HEK293 (cell line): ENCODE results near the gene HRAS.
A peak's percentile ranks its signal among the peaks of the same experiment; 100 is the strongest.
"Not testable (repeated sequence)": the region's sequence is repeated elsewhere in the genome, so short reads cannot be mapped to it uniquely, and the experiment has no call there.

Experiments
- CTCF ChIA-PET: fragments of 350-600 bp; formaldehyde crosslinking; extraction: SDS; loops from one replicate; lab custom pipeline; 2021; ENCODE audit warnings: antibody characterized with exemption; lab: Yijun Ruan, JAX
- POLR2A ChIA-PET: fragments of 300-600 bp; formaldehyde crosslinking; extraction: SDS; loops from one replicate; lab custom pipeline; 2020; ENCODE audit warnings: antibody characterized with exemption, inconsistent platforms; lab: Yijun Ruan, JAX
- H3K27ac ChIP-seq: fragments of 200-500 bp; sonication (Bioruptor generic); 2 replicates; pipeline ENCODE4 v1.5.1; 2014; ENCODE audit warnings: low read depth, low read length, control low read depth, inconsistent platforms; ENCODE audit errors: extremely low read depth
- H3K36me3 ChIP-seq, 2 experiments: fragments of 200-500 bp in 1 of 2; sonication (Bioruptor generic) in 1 of 2; 1 replicate in 1 of 2; 2 replicates in 1 of 2; pipeline ENCODE4 v1.5.1; 2014 to 2017; ENCODE audit warnings: inconsistent platforms in 2 of 2, low read length in 2 of 2; ENCODE audit not compliant: control insufficient read depth in 2 of 2, insufficient read depth in 1 of 2
- H3K4me1 ChIP-seq: fragments of 200-500 bp; sonication (Bioruptor generic); 2 replicates; pipeline ENCODE4 v1.5.1; 2014; ENCODE audit warnings: mild to moderate bottlenecking, low read length, inconsistent platforms; ENCODE audit not compliant: control insufficient read depth, insufficient read depth
- H3K4me3 ChIP-seq: 2 replicates; pipeline ENCODE4 v1.5.1; 2011; ENCODE audit warnings: low read depth, mild to moderate bottlenecking, control low read depth, low read length, moderate library complexity
- H3K9me3 ChIP-seq: fragments of 200-500 bp; sonication (Bioruptor generic); 2 replicates; pipeline ENCODE4 v1.5.1; 2014; ENCODE audit warnings: low read depth, low read length, inconsistent platforms; ENCODE audit not compliant: control insufficient read depth, insufficient read depth
- BCL11A ChIP-seq: fragments of 450-650 bp; formaldehyde crosslinking; IDR thresholded peaks from 2 replicates; pipeline ENCODE4 v1.5.1; 2016; ENCODE audit warnings: low read depth, missing biosample characterization, missing genetic modification characterization
- MYNN ChIP-seq: fragments of 450-650 bp; formaldehyde crosslinking; IDR thresholded peaks from 2 replicates; pipeline ENCODE4 v1.5.1; 2016; ENCODE audit warnings: missing biosample characterization, missing genetic modification characterization, borderline replicate concordance
- SETDB1 ChIP-seq: IDR thresholded peaks from one replicate; pipeline ENCODE4 v1.6.1; 2017; ENCODE audit warnings: mild to moderate bottlenecking, low read length, moderate library complexity, mixed read lengths; ENCODE audit not compliant: insufficient read length
- ZNF174 ChIP-seq: fragments of 450-650 bp; formaldehyde crosslinking; IDR thresholded peaks from 2 replicates; pipeline ENCODE4 v1.5.0; 2017; ENCODE audit warnings: missing biosample characterization, mild to moderate bottlenecking, missing genetic modification characterization
- ZNF221 ChIP-seq: fragments of 450-650 bp; formaldehyde crosslinking; IDR thresholded peaks from 2 replicates; pipeline ENCODE4 v1.5.1; 2017; ENCODE audit warnings: missing biosample characterization, missing genetic modification characterization, borderline replicate concordance
- ZNF366 ChIP-seq: fragments of 450-650 bp; formaldehyde crosslinking; conservative IDR thresholded peaks from 2 replicates; pipeline ENCODE4 v1.5.1; 2016; ENCODE audit warnings: missing biosample characterization, missing genetic modification characterization
- ZNF433 ChIP-seq: fragments of 450-650 bp; formaldehyde crosslinking; IDR thresholded peaks from 2 replicates; pipeline ENCODE4 v1.5.1; 2016; ENCODE audit warnings: missing biosample characterization, missing genetic modification characterization, low read depth
- ZNF670 ChIP-seq: fragments of 450-650 bp; formaldehyde crosslinking; IDR thresholded peaks from 2 replicates; pipeline ENCODE4 v1.5.1; 2016; ENCODE audit warnings: missing biosample characterization, missing genetic modification characterization, low read depth
- ZNF747 ChIP-seq: fragments of 450-650 bp; formaldehyde crosslinking; IDR thresholded peaks from 2 replicates; pipeline ENCODE4 v1.5.1; 2016; ENCODE audit warnings: missing biosample characterization, missing genetic modification characterization
- TF ChIP-seq, protein P1 (sequence below): fragments of 450-650 bp; formaldehyde crosslinking; IDR thresholded peaks from 2 replicates; pipeline ENCODE4 v1.5.1; 2016; ENCODE audit warnings: missing biosample characterization, missing genetic modification characterization
- TF ChIP-seq, protein P2 (sequence below): fragments of 450-650 bp; formaldehyde crosslinking; IDR thresholded peaks from 2 replicates; pipeline ENCODE4 v1.5.1; 2016; ENCODE audit warnings: missing biosample characterization, missing genetic modification characterization, low read depth

The HRAS gene

DNA sequence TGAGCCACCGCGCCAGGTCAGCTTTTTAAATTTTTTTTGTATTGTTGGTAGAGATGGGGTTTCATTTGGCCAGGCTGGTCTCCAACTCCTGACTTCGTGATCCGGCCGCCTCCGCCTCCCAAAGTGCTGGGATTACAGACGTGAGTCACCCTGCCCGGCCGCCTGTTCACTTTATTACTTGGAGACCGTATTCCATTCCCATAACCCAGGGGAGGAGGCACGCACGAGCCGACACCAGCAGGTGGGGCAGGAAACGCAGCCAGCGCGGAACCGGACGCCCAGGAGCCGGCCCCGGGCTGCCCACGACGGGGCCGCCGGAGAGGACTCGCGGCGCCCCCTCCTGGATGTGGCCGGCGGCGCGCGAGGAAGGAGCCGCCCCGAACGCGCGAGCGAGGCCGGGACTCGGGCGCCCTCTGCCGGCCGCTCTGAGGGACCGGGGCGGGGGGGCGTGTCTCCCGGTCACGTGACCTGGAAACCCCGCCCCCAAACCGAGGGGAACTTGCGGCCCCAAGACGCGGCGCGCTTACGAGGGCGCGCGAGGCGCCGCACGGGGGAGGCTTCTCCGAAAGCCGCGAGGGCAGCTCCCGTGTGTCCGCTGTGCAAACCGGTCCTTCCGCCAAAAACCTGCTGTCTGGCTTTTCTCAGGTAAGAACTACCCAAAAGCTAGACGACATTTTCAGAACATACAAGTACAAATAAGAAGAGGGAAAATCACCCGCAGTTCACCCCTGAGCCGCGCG is 16.7 kb downstream of the HRAS start (continued):
- no peak for TF ChIP-seq ZNF747 (tag by site-specific recombination)

DNA sequence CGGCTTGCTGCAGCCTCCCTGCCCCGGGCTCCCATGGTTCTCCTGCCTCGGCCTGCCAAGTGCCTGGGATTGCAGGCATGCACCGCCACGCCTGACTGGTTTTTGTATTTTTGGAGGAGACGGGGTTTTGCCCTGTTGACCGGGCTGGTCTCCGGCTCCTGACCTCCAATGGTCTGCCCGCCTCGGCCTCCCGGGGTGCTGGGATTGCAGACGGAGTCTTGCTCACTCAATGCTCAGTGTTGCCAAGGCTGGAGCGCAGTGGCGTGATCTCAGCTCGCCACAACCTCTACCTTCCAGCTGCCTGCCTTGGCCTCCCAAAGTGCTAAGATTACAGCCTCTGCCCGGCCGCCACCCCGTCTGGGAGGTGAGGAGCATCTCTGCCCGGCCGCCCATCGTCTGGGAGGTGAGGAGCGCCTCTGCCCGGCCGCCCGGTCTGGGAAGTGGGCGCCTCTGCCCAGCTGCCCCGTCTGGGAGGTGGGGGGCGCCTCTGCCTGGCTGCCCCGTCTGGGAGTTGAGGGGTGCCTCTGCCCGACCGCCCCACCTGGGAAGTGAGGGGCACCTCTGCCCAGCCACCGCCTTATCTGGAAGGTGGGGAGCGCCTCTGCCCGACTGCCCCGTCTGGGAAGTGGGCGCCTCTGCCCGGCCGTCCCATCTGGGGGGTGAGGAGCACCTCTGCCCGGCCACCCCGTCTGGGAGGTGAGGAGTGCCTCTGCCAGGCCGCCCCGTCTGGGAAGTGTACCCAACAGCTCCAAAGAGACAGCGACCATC is 18.3 kb downstream of the HRAS start:
- H3K27ac ChIP-seq, POLR2A ChIA-PET, H3K4me3 ChIP-seq, H3K36me3 ChIP-seq, H3K9me3 ChIP-seq, H3K4me1 ChIP-seq: not testable (repeated sequence)
- CTCF ChIA-PET: interaction anchor here (0.9 kb wide), 2 partner anchors 10 to 19 kb away, joined by 4 read pairs; no protein-coding TSS in a partner anchor

DNA sequence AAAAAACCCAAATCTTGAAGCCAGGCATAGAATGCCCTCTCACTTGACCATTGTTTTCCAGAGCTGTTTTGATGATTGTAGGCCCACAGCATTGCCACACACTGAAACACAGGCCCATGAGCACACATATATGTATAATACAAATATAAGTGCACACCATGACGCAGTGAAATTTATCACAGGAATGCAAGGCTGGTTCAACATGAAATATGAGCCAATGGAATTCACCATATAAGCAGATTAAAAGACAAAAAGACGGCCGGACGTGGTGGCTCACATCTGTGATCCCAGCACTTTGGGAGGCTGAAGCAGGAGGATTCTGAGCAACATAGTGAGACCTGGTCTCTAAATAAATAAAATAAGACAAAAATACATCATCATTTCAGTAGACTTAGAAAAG is 19.0 kb downstream of the HRAS start:
- H3K27ac ChIP-seq: no peak overlapping the region
- H3K36me3 ChIP-seq: peaks cover 0 to 7% of the 10 kb centered on the region in 2 experiments; a peak in 1 of 3 replicates
- POLR2A ChIA-PET: no interaction called here
- TF ChIP-seq, protein P1, sequence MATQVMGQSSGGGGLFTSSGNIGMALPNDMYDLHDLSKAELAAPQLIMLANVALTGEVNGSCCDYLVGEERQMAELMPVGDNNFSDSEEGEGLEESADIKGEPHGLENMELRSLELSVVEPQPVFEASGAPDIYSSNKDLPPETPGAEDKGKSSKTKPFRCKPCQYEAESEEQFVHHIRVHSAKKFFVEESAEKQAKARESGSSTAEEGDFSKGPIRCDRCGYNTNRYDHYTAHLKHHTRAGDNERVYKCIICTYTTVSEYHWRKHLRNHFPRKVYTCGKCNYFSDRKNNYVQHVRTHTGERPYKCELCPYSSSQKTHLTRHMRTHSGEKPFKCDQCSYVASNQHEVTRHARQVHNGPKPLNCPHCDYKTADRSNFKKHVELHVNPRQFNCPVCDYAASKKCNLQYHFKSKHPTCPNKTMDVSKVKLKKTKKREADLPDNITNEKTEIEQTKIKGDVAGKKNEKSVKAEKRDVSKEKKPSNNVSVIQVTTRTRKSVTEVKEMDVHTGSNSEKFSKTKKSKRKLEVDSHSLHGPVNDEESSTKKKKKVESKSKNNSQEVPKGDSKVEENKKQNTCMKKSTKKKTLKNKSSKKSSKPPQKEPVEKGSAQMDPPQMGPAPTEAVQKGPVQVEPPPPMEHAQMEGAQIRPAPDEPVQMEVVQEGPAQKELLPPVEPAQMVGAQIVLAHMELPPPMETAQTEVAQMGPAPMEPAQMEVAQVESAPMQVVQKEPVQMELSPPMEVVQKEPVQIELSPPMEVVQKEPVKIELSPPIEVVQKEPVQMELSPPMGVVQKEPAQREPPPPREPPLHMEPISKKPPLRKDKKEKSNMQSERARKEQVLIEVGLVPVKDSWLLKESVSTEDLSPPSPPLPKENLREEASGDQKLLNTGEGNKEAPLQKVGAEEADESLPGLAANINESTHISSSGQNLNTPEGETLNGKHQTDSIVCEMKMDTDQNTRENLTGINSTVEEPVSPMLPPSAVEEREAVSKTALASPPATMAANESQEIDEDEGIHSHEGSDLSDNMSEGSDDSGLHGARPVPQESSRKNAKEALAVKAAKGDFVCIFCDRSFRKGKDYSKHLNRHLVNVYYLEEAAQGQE (tag by site-specific recombination): no peak
- TF ChIP-seq ZNF366 (tag by site-specific recombination): no peak
- TF ChIP-seq ZNF433 (tag by site-specific recombination): no peak
- no peak for TF ChIP-seq ZNF174 (tag by site-specific recombination)
- TF ChIP-seq SETDB1: peak; percentile 47
- TF ChIP-seq ZNF221: no peak
- TF ChIP-seq, all 188 proteins: peak for 1
- Histone ChIP-seq H3K9me3 (no peaks in the 10 kb centered on the region), H3K4me3 (no peak overlapping the region), H3K4me1 (no peaks in the 10 kb centered on the region)
- CTCF ChIA-PET: interaction anchor here (0.9 kb wide), 1 partner anchor 19 kb away, joined by 4 read pairs; no protein-coding TSS in a partner anchor

DNA sequence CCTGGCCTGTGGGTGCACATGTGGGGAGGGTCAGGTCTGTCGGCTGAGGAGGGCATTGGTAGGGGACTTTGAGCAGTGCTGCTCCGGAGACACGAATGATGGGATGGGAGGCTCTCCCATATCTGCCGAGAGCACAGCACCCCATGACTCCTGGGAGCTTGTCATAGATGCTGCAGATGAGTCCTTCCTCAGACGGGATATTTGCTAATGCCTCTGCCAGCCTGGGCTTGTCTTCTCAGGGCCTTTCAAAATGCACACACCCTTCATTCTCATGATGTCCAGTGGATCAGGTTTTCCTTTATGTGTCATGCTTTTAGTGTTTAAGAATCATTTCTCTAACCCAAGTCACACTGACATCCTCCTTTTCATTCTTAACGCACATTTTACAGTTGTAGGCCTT is 20.2 kb downstream of the HRAS start:
- Histone ChIP-seq H3K4me1 (no peaks in the 10 kb centered on the region), H3K4me3 (no peak overlapping the region), H3K36me3 (peaks cover 0 to 8% of the 10 kb centered on the region in 2 experiments; a peak in 1 of 3 replicates), H3K27ac (no peak overlapping the region), H3K9me3 (no peaks in the 10 kb centered on the region)
- ChIA-PET CTCF (no interaction called here), POLR2A (no interaction called here)
- no peak for TF ChIP-seq BCL11A (tag by site-specific recombination)
- TF ChIP-seq, protein P2, sequence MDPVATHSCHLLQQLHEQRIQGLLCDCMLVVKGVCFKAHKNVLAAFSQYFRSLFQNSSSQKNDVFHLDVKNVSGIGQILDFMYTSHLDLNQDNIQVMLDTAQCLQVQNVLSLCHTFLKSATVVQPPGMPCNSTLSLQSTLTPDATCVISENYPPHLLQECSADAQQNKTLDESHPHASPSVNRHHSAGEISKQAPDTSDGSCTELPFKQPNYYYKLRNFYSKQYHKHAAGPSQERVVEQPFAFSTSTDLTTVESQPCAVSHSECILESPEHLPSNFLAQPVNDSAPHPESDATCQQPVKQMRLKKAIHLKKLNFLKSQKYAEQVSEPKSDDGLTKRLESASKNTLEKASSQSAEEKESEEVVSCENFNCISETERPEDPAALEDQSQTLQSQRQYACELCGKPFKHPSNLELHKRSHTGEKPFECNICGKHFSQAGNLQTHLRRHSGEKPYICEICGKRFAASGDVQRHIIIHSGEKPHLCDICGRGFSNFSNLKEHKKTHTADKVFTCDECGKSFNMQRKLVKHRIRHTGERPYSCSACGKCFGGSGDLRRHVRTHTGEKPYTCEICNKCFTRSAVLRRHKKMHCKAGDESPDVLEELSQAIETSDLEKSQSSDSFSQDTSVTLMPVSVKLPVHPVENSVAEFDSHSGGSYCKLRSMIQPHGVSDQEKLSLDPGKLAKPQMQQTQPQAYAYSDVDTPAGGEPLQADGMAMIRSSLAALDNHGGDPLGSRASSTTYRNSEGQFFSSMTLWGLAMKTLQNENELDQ (tag by site-specific recombination): no peak
- no peak for TF ChIP-seq MYNN (tag by site-specific recombination)
- TF ChIP-seq ZNF670 (tag by site-specific recombination): no peak
